Measurements from ENCODE around the gene TRIM50. TPM values are rescaled to one million over a fixed set of nuclear protein-coding genes. Genes with fewer than 3 reads are reported as not detected.

TRIM50 gene
- total and polyA plus RNA-seq, 2 of the 13 experiments (the other 11 are each of a cell fraction or from before 2014, with no cell fraction given), result 4.2 to 24.5 TPM

GRCh38 chr7:73369009-73369408 is 41.1 kb upstream of the TRIM50 start (continued):
- TF ChIP-seq ZNF687 (CRISPR knock-in tag; IDR thresholded peaks at IDR 0.05), result peak; percentile 40; the same call in 1 of the 2 replicates
- no peak for TF ChIP-seq KDM4B (CRISPR knock-in tag; IDR thresholded peaks at IDR 0.05)
- TF ChIP-seq MYC (CRISPR knock-in tag; IDR thresholded peaks at IDR 0.05; ENCODE audit: borderline replicate concordance), result 0 out of 2 replicates have a peak, but pooled peaks have one; percentile 31
- no peak for TF ChIP-seq TAF15 (IDR thresholded peaks at IDR 0.05; ENCODE audit: low read depth, low read length, poor library complexity, severe bottlenecking)
- TF ChIP-seq ZNF646 (CRISPR knock-in tag; IDR thresholded peaks at IDR 0.05), result no peak
- TF ChIP-seq ZNF318 (CRISPR knock-in tag; IDR thresholded peaks at IDR 0.05), result no peak
- TF ChIP-seq FOXA1 (IDR thresholded peaks at IDR 0.05), result no peak
- peak; percentile 45 for TF ChIP-seq FOXA1 (CRISPR knock-in tag; IDR thresholded peaks at IDR 0.05)
- peak; percentile 78 for TF ChIP-seq HNF4A (CRISPR knock-in tag; IDR thresholded peaks at IDR 0.05)
